ENCODE measurements around the gene PALM3. TPM values are rescaled to one million over a fixed set of nuclear protein-coding genes. Genes with fewer than 3 reads are reported as not detected.
A peak's percentile ranks its signal among the peaks of the same experiment; 100 is the strongest.
"Not testable (repeated sequence)": the region's sequence is repeated elsewhere in the genome, so short reads cannot be mapped to it uniquely, and the experiment has no call there.

PALM3 gene
- total RNA-seq, 4 donors from 2014 or later = 0.55 to 4.3 TPM; not detected in 2

GRCh38 chr19:14027856-14028450, 33.9 kb downstream of the PALM3 start, which contains the start of gene RLN3:
Gene RLN3 (plus strand): TSS chr19:14028148. CDS start chr19:14028205, 57 bp downstream.
- intact Hi-C loops (cut with DNase I; ENCODE audit: low total_unique reads) = no loop called here
- Histone ChIP-seq H3K4me3 (no peak within 1 kb of the TSS), H3K4me1 (no peaks in the 10 kb centered on the region), H3K9me3 (no peaks in the 10 kb centered on the region), H3K36me3 (no peaks in the 10 kb centered on the region), H3K27ac (no peak within 1 kb of the TSS), H3K27me3 (peaks cover 0 to 8% of the 10 kb centered on the region in 2 donors)
- no peak for TF ChIP-seq POLR2A (IDR thresholded peaks at IDR 0.05)
- no peak for TF ChIP-seq CTCF (IDR thresholded peaks at IDR 0.05)
- no peak for DNase-seq

GRCh38 chr19:14026652-14027192, 35.2 kb downstream of the PALM3 start:
- H3K4me1 ChIP-seq; DNase-seq; H3K27me3 ChIP-seq; intact Hi-C loops (cut with DNase I; ENCODE audit: low total_unique reads); H3K27ac ChIP-seq; H3K36me3 ChIP-seq; H3K9me3 ChIP-seq; H3K4me3 ChIP-seq: not testable (repeated sequence)

GRCh38 chr19:14023404-14024235, 38.3 kb downstream of the PALM3 start:
- no peak for TF ChIP-seq POLR2A (IDR thresholded peaks at IDR 0.05)
- peak in 2 of 4 experiments; percentile 12 to 25 for TF ChIP-seq CTCF (IDR thresholded peaks at IDR 0.05)
- DNase-seq = peak in 1 of 2 donors; percentile 30
- no peak overlapping the region for H3K27ac ChIP-seq
- intact Hi-C loops (cut with DNase I; ENCODE audit: low total_unique reads) = no loop called here
- no peaks in the 10 kb centered on the region for H3K4me1 ChIP-seq
- H3K9me3 ChIP-seq = no peaks in the 10 kb centered on the region
- H3K27me3 ChIP-seq = no peaks in the 10 kb centered on the region
- H3K36me3 ChIP-seq = no peaks in the 10 kb centered on the region
- H3K4me3 ChIP-seq = no peak overlapping the region

- no peaks in the 10 kb centered on the region for H3K27me3 ChIP-seq
- intact Hi-C loops (cut with DNase I; ENCODE audit: low total_unique reads) = no loop called here
- no peak overlapping the region for H3K27ac ChIP-seq
- no peak for TF ChIP-seq CTCF (IDR thresholded peaks at IDR 0.05)
- TF ChIP-seq POLR2A (IDR thresholded peaks at IDR 0.05) = no peak
- no peak overlapping the region for H3K4me3 ChIP-seq
- H3K9me3 ChIP-seq = no peaks in the 10 kb centered on the region
- no peak for DNase-seq
- H3K4me1 ChIP-seq = no peaks in the 10 kb centered on the region
- no peaks in the 10 kb centered on the region for H3K36me3 ChIP-seq
These were observed 39.4 kb downstream of the PALM3 start for GRCh38 chr19:14022469-14022868.

- H3K27me3 ChIP-seq = no peaks in the 10 kb centered on the region
- TF ChIP-seq POLR2A (IDR thresholded peaks at IDR 0.05) (no peak), CTCF (IDR thresholded peaks at IDR 0.05) (no peak)
- intact Hi-C loops (cut with DNase I; ENCODE audit: low total_unique reads) = no loop called here
- no peaks in the 10 kb centered on the region for H3K36me3 ChIP-seq
- no peak overlapping the region for H3K4me3 ChIP-seq
- H3K9me3 ChIP-seq = no peaks in the 10 kb centered on the region
- H3K27ac ChIP-seq = no peak overlapping the region
- no peak for DNase-seq
- H3K4me1 ChIP-seq = no peaks in the 10 kb centered on the region
These were observed 40.4 kb downstream of the PALM3 start for GRCh38 chr19:14021474-14021873.

GRCh38 chr19:14019739-14020138, 42.1 kb downstream of the PALM3 start:
- H3K36me3 ChIP-seq; intact Hi-C loops (cut with DNase I; ENCODE audit: low total_unique reads); H3K27me3 ChIP-seq; DNase-seq; H3K4me3 ChIP-seq; H3K4me1 ChIP-seq; H3K27ac ChIP-seq; H3K9me3 ChIP-seq: not testable (repeated sequence)
